ENCODE results near the gene FAM111B.
"Not testable (repeated sequence)": the region's sequence is repeated elsewhere in the genome, so short reads cannot be mapped to it uniquely, and the experiment has no call there.

The FAM111B gene

DNA sequence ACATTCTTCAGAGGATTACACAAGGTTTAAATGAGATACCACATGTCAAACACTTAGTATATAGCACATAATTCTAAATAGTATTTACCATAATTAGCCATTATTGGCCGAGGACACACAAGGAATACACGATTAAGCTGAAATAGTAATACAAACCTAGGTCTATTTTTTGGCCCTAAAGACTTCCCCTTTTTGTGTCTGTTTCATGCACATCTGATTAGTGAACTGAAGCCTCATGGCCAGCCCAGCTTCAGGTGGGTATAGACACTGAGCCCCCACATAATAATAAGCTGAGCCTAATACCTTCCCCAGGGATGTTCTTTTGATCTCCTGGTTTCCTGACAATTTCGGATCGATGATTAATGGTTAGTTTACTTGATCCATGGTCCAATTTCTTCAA is 18.9 kb upstream of the FAM111B start (continued):
- TF ChIP-seq, protein P1, sequence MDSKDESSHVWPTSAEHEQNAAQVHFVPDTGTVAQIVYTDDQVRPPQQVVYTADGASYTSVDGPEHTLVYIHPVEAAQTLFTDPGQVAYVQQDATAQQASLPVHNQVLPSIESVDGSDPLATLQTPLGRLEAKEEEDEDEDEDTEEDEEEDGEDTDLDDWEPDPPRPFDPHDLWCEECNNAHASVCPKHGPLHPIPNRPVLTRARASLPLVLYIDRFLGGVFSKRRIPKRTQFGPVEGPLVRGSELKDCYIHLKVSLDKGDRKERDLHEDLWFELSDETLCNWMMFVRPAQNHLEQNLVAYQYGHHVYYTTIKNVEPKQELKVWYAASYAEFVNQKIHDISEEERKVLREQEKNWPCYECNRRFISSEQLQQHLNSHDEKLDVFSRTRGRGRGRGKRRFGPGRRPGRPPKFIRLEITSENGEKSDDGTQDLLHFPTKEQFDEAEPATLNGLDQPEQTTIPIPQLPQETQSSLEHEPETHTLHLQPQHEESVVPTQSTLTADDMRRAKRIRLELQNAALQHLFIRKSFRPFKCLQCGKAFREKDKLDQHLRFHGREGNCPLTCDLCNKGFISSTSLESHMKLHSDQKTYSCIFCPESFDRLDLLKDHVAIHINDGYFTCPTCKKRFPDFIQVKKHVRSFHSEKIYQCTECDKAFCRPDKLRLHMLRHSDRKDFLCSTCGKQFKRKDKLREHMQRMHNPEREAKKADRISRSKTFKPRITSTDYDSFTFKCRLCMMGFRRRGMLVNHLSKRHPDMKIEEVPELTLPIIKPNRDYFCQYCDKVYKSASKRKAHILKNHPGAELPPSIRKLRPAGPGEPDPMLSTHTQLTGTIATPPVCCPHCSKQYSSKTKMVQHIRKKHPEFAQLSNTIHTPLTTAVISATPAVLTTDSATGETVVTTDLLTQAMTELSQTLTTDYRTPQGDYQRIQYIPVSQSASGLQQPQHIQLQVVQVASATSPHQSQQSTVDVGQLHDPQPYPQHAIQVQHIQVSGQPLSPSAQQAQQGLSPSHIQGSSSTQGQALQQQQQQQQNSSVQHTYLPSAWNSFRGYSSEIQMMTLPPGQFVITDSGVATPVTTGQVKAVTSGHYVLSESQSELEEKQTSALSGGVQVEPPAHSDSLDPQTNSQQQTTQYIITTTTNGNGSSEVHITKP (tag by site-specific recombination; IDR thresholded peaks at IDR 0.05), result no peak
- TF ChIP-seq ZNF544 (tag by site-specific recombination; IDR thresholded peaks at IDR 0.05) (no peak), ZNF501 (tag by site-specific recombination; IDR thresholded peaks at IDR 0.05) (no peak), ZNF2 (tag by site-specific recombination; IDR thresholded peaks at IDR 0.05) (no peak), BCL11B (tag by site-specific recombination; IDR thresholded peaks at IDR 0.05; ENCODE audit: low read depth) (no peak)

GRCh38 chr11:59093576-59093975 is 13.5 kb upstream of the FAM111B start:
- CTCF ChIA-PET, result interaction anchor here (0.6 to 2.0 kb wide), 2 partner anchors 42 to 487 kb away, joined by 4 to 6 read pairs; no protein-coding TSS in a partner anchor
- H3K36me3 ChIP-seq (ENCODE audit: control insufficient read depth in 2 of 2, insufficient read depth in 1 of 2, low read length in 2 of 2); H3K9me3 ChIP-seq (ENCODE audit: control insufficient read depth, insufficient read depth, low read depth, low read length); H3K27ac ChIP-seq (ENCODE audit: extremely low read depth, low read depth, low read length); H3K4me1 ChIP-seq (ENCODE audit: control insufficient read depth, insufficient read depth, low read length); H3K4me3 ChIP-seq (ENCODE audit: low read depth, low read length); POLR2A ChIA-PET: not testable (repeated sequence)

- H3K4me3 ChIP-seq (ENCODE audit: low read depth, low read length); POLR2A ChIA-PET; H3K27ac ChIP-seq (ENCODE audit: extremely low read depth, low read depth, low read length); H3K4me1 ChIP-seq (ENCODE audit: control insufficient read depth, insufficient read depth, low read length); H3K9me3 ChIP-seq (ENCODE audit: control insufficient read depth, insufficient read depth, low read depth, low read length); H3K36me3 ChIP-seq (ENCODE audit: control insufficient read depth in 2 of 2, insufficient read depth in 1 of 2, low read length in 2 of 2): not testable (repeated sequence)
- CTCF ChIA-PET, result interaction anchor here (0.6 to 1.5 kb wide), 4 partner anchors 63 to 625 kb away, joined by 3 to 8 read pairs (median 4); partner anchors contain the start of gene DTX4
Measured at GRCh38 chr11:59095225-59095624, 11.8 kb upstream of the FAM111B start.

GRCh38 chr11:59095972-59096575 is 11.0 kb upstream of the FAM111B start:
- POLR2A ChIA-PET; H3K36me3 ChIP-seq (ENCODE audit: control insufficient read depth in 2 of 2, insufficient read depth in 1 of 2, low read length in 2 of 2); H3K27ac ChIP-seq (ENCODE audit: extremely low read depth, low read depth, low read length); H3K4me1 ChIP-seq (ENCODE audit: control insufficient read depth, insufficient read depth, low read length); H3K4me3 ChIP-seq (ENCODE audit: low read depth, low read length); H3K9me3 ChIP-seq (ENCODE audit: control insufficient read depth, insufficient read depth, low read depth, low read length): not testable (repeated sequence)
- CTCF ChIA-PET, result interaction anchor here (0.6 to 1.6 kb wide), 9 partner anchors 10 to 406 kb away, joined by 3 to 8 read pairs (median 3); partner anchors contain the start of gene DTX4

- Histone ChIP-seq H3K4me1 (ENCODE audit: control insufficient read depth, insufficient read depth, low read length) (no peaks in the 10 kb centered on the region), H3K4me3 (ENCODE audit: low read depth, low read length) (no peak overlapping the region), H3K27ac (ENCODE audit: extremely low read depth, low read depth, low read length) (no peak overlapping the region), H3K9me3 (ENCODE audit: control insufficient read depth, insufficient read depth, low read depth, low read length) (no peaks in the 10 kb centered on the region), H3K36me3 (ENCODE audit: control insufficient read depth in 2 of 2, insufficient read depth in 1 of 2, low read length in 2 of 2) (no peaks in the 10 kb centered on the region)
- CTCF ChIA-PET, result interaction anchor here (0.6 to 1.6 kb wide), 15 partner anchors 10 to 293 kb away, joined by 3 to 10 read pairs (median 3); partner anchors contain the start of gene FAM111B
- POLR2A ChIA-PET, result no interaction called here
- TF ChIP-seq SALL2 (tag by site-specific recombination; IDR thresholded peaks at IDR 0.05; ENCODE audit: borderline replicate concordance) (no peak), ZNF660 (tag by site-specific recombination; IDR thresholded peaks at IDR 0.05) (0 out of 2 replicates have a peak, but pooled peaks have one; percentile 29), ZBTB20 (tag by site-specific recombination; IDR thresholded peaks at IDR 0.05) (no peak), ZNF654 (tag by site-specific recombination; IDR thresholded peaks at IDR 0.05; ENCODE audit: low read depth) (peak; percentile 9; the same call in 1 of the 2 replicates), ZNF596 (tag by site-specific recombination; IDR thresholded peaks at IDR 0.05) (no peak)
- TF ChIP-seq, protein P2, sequence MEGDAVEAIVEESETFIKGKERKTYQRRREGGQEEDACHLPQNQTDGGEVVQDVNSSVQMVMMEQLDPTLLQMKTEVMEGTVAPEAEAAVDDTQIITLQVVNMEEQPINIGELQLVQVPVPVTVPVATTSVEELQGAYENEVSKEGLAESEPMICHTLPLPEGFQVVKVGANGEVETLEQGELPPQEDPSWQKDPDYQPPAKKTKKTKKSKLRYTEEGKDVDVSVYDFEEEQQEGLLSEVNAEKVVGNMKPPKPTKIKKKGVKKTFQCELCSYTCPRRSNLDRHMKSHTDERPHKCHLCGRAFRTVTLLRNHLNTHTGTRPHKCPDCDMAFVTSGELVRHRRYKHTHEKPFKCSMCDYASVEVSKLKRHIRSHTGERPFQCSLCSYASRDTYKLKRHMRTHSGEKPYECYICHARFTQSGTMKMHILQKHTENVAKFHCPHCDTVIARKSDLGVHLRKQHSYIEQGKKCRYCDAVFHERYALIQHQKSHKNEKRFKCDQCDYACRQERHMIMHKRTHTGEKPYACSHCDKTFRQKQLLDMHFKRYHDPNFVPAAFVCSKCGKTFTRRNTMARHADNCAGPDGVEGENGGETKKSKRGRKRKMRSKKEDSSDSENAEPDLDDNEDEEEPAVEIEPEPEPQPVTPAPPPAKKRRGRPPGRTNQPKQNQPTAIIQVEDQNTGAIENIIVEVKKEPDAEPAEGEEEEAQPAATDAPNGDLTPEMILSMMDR (tag by site-specific recombination; IDR thresholded peaks at IDR 0.05), result 0 out of 2 replicates have a peak, but pooled peaks have one; percentile 10
Measured at GRCh38 chr11:59097113-59097708, 9.8 kb upstream of the FAM111B start.

DNA sequence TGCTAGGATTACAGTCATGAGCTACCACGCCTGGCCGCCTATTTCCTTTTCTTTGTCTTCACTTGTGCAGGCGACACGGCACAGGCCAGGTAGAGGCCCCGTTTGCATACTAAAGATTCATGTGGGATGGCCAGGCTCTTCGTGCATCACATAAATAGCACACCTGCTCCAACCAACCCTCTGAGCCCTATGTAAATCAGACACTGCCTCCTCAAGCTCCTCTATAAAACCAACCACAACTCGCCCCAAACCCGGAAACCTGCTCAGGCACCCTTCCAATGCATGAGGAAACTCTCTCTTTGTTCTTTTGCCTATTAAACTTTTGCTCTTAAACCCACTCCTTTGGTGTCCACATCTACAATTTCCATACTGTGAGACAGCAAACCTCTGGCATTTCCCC is 9.1 kb upstream of the FAM111B start:
- CTCF ChIA-PET, result interaction anchor here (0.6 to 1.4 kb wide), 9 partner anchors 9 to 293 kb away, joined by 3 to 10 read pairs (median 3); partner anchors contain the start of gene FAM111B
- H3K27ac ChIP-seq (ENCODE audit: extremely low read depth, low read depth, low read length); POLR2A ChIA-PET; H3K9me3 ChIP-seq (ENCODE audit: control insufficient read depth, insufficient read depth, low read depth, low read length); H3K4me3 ChIP-seq (ENCODE audit: low read depth, low read length); H3K36me3 ChIP-seq (ENCODE audit: control insufficient read depth in 2 of 2, insufficient read depth in 1 of 2, low read length in 2 of 2); H3K4me1 ChIP-seq (ENCODE audit: control insufficient read depth, insufficient read depth, low read length): not testable (repeated sequence)

All from HEK293 (cell line).